B cell (primary cell): ENCODE data around the gene PRTFDC1. TPM values are rescaled to one million over a fixed set of nuclear protein-coding genes. Genes with fewer than 3 reads are reported as not detected.

Experiments
- ATAC-seq: fragments of 200-7000 bp; cut with Tn5 transposase; one replicate; pipeline ENCODE4 v1.10.0; 2021; ENCODE audit warnings: low read depth, mild to moderate bottlenecking, moderate number of reproducible peaks, moderate library complexity
- CTCF ChIA-PET: fragments of 350-600 bp; sonication (Branson Sonifier 250); formaldehyde crosslinking; loops from one replicate; lab custom pipeline; 2021; ENCODE audit warnings: antibody characterized with exemption, inconsistent platforms; lab: Charles Lee
- POLR2A ChIA-PET: fragments of 350-600 bp; sonication (Branson Sonifier 250); formaldehyde crosslinking; loops from one replicate; lab custom pipeline; 2021; ENCODE audit warnings: antibody characterized with exemption; lab: Charles Lee
- DNase-seq: peaks from one replicate; pipeline ENCODE4 v3.0.0; 2013
- H2AFZ ChIP-seq: 2 replicates; pipeline ENCODE4 v1.6.1; 2012; ENCODE audit warnings: mild to moderate bottlenecking, low read depth, low read length; ENCODE audit not compliant: insufficient read depth, poor library complexity, severe bottlenecking
- H3K27ac ChIP-seq, 2 donors: 1 replicate in 1 of 2; 2 replicates in 1 of 2; pipeline ENCODE4 v1.5.1; 2012 to 2013; ENCODE audit warnings: low read length in 2 of 2, mild to moderate bottlenecking in 2 of 2, moderate library complexity in 1 of 2
- H3K27me3 ChIP-seq, 4 experiments: fragments of 200-600 bp in 1 of 4; sonication (generic) in 1 of 4; replicated peaks in 1 of 4; 1 replicate in 2 of 4; 2 replicates in 2 of 4; pipeline versions ENCODE4 v1.6.1 to v1.7.0; 2013 to 2016; ENCODE audit warnings: low read length in 3 of 4, mild to moderate bottlenecking in 2 of 4, mixed read lengths in 1 of 4, moderate library complexity in 1 of 4; ENCODE audit not compliant: insufficient read depth in 4 of 4, control insufficient read depth in 3 of 4; ENCODE audit errors: control extremely low read depth in 1 of 4
- H3K36me3 ChIP-seq, 2 experiments: replicated peaks in 1 of 2; 1 replicate in 1 of 2; 2 replicates in 1 of 2; pipeline versions ENCODE4 v1.6.1 to v1.7.1; 2013; ENCODE audit warnings: low read length in 1 of 2; ENCODE audit not compliant: insufficient read depth in 2 of 2, control insufficient read depth in 1 of 2; ENCODE audit errors: control extremely low read depth in 1 of 2, extremely low read depth in 1 of 2
- H3K4me1 ChIP-seq, 2 donors: fragments of 200-600 bp in 1 of 2; sonication (generic) in 1 of 2; 1 replicate in 1 of 2; 2 replicates in 1 of 2; pipeline versions ENCODE4 v1.5.1 to v1.6.1; 2013 to 2017; ENCODE audit warnings: low read length in 2 of 2; ENCODE audit not compliant: control insufficient read depth in 2 of 2, insufficient read depth in 2 of 2
- H3K4me2 ChIP-seq: replicated peaks from 2 replicates; pipeline ENCODE3; 2012; ENCODE audit warnings: mild to moderate bottlenecking, low read depth, low read length; ENCODE audit not compliant: poor library complexity, severe bottlenecking
- H3K4me3 ChIP-seq, 5 experiments: fragments of 200-600 bp in 1 of 5; sonication (generic) in 1 of 5; 1 replicate in 3 of 5; 2 replicates in 2 of 5; pipeline versions ENCODE4 v1.5.1 to v1.7.0; 2011 to 2016; ENCODE audit warnings: low read length in 4 of 5, mild to moderate bottlenecking in 4 of 5, low read depth in 2 of 5, control low read depth in 1 of 5, moderate library complexity in 1 of 5; ENCODE audit not compliant: insufficient read depth in 1 of 5; ENCODE audit errors: control extremely low read depth in 1 of 5, extremely low read depth in 1 of 5
- H3K79me2 ChIP-seq: fragments of 200-600 bp; sonication (generic); one replicate; pipeline ENCODE4 v1.6.0; 2016; ENCODE audit warnings: low read length; ENCODE audit not compliant: control insufficient read depth, insufficient read depth
- H3K9ac ChIP-seq: fragments of 200-600 bp; sonication (generic); 2 replicates; pipeline ENCODE4 v1.6.1; 2017; ENCODE audit warnings: mild to moderate bottlenecking, low read length, moderate library complexity
- H3K9me3 ChIP-seq, 3 donors: one replicate each; pipeline versions ENCODE4 v1.6.1 to v1.7.1; 2013; ENCODE audit warnings: low read length in 2 of 3; ENCODE audit not compliant: control insufficient read depth in 2 of 3, insufficient read depth in 1 of 3; ENCODE audit errors: control extremely low read depth in 1 of 3
- H4K20me1 ChIP-seq: 2 replicates; pipeline ENCODE4 v1.6.0; 2012; ENCODE audit warnings: mild to moderate bottlenecking, low read length; ENCODE audit not compliant: insufficient read depth, control insufficient read depth, poor library complexity, severe bottlenecking
- H3K27ac Mint-ChIP-seq: one replicate; pipeline ENCODE4 v1.8.0; 2021; ENCODE audit warnings: mixed read lengths
- H3K27me3 Mint-ChIP-seq: one replicate; pipeline ENCODE4 v1.8.0; 2021; ENCODE audit warnings: mixed read lengths
- H3K4me1 Mint-ChIP-seq: one replicate; pipeline ENCODE4 v1.8.0; 2021; ENCODE audit warnings: mixed read lengths
- H3K4me3 Mint-ChIP-seq: one replicate; pipeline ENCODE4 v1.8.0; 2021; ENCODE audit warnings: mixed read lengths
- H3K9me3 Mint-ChIP-seq: one replicate; pipeline ENCODE4 v1.8.0; 2022; ENCODE audit warnings: mixed read lengths; ENCODE audit not compliant: insufficient read depth
- EZH2 ChIP-seq: IDR thresholded peaks from 2 replicates; pipeline ENCODE4 v1.6.1; 2012; ENCODE audit warnings: borderline replicate concordance, low read depth, mild to moderate bottlenecking, moderate library complexity, low read length; ENCODE audit not compliant: insufficient read depth, poor library complexity, severe bottlenecking
- whole genome bisulfite sequencing: methylation state at CpG from one replicate; pipeline ENCODE4 v1.1.5; 2013; ENCODE audit warnings: missing lambda C conversion rate; ENCODE audit not compliant: insufficient coverage; 5-methylcytosine and 5-hydroxymethylcytosine counted together
- intact Hi-C: fragments of 100-400 bp; cut with micrococcal nuclease; formaldehyde crosslinking; loops from one replicate; pipeline ENCODE4 v1.10.0; 2022
- polyA plus RNA-seq: library from polyadenylated mRNA; depleted of rRNA; stranded (reverse); fragments of >200 nt; gene quantifications from 2 replicates; pipeline ENCODE4 v1.2.3, GENCODE V29; 2012
- total RNA-seq, 2 donors: library from RNA; stranded (reverse); fragments of 120-200 nt in 1 of 2; gene quantifications; 1 replicate in 1 of 2; 2 replicates in 1 of 2; pipeline versions ENCODE4 v1.2.3 to v1.2.4, GENCODE V29; 2013 to 2022
- TF ChIP-seq, protein P1 (sequence below): fragments of 200-600 bp; IDR thresholded peaks from one replicate; pipeline ENCODE4 v1.8.0; 2022; ENCODE audit warnings: antibody characterized with exemption, mild to moderate bottlenecking

The PRTFDC1 gene
- total and polyA plus RNA-seq, 2 donors (not counting 1 experiment from before 2014, with no cell fraction given): 0.63 TPM; not detected in 1

DNA sequence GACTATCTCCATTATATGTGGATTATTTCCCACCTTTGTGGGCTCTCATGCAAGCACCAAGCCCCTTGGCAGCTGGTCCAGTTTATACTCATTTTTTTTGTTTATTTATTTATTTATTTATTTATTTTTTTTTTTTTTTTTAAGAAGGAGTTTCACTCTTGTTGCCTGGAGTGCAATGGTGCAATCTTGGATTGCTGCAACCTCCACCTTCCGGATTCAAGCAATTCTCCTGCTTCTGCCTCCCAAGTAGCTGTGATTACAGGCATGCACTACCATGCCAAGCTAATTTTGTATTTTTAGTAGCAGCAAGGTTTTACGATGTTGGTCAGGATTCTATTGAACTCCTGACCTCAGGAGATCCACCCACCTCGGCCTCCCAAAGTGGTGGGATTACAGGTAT lies 2.8 kb downstream of the PRTFDC1 start:
- intact Hi-C loops: loop anchor here (5.0 kb wide), 2 partner anchors 37 to 62 kb away; no protein-coding TSS in a partner anchor
- POLR2A ChIA-PET: interaction anchor here (0.8 kb wide), 1 partner anchor 20 kb away, joined by 4 read pairs; no protein-coding TSS in a partner anchor
- H3K79me2 ChIP-seq: no peaks in the 10 kb centered on the region
- ATAC-seq (no peak), DNase-seq (no peak)
- CTCF ChIA-PET: interaction anchor here (0.6 kb wide), 1 partner anchor 132 kb away, joined by 3 read pairs; no protein-coding TSS in a partner anchor
- no peak overlapping the region for H3K4me2 ChIP-seq
- TF ChIP-seq EZH2: no peak
- TF ChIP-seq, protein P1, sequence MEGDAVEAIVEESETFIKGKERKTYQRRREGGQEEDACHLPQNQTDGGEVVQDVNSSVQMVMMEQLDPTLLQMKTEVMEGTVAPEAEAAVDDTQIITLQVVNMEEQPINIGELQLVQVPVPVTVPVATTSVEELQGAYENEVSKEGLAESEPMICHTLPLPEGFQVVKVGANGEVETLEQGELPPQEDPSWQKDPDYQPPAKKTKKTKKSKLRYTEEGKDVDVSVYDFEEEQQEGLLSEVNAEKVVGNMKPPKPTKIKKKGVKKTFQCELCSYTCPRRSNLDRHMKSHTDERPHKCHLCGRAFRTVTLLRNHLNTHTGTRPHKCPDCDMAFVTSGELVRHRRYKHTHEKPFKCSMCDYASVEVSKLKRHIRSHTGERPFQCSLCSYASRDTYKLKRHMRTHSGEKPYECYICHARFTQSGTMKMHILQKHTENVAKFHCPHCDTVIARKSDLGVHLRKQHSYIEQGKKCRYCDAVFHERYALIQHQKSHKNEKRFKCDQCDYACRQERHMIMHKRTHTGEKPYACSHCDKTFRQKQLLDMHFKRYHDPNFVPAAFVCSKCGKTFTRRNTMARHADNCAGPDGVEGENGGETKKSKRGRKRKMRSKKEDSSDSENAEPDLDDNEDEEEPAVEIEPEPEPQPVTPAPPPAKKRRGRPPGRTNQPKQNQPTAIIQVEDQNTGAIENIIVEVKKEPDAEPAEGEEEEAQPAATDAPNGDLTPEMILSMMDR: no peak
- no peaks in the 10 kb centered on the region for H3K9me3 ChIP-seq
- no peaks in the 10 kb centered on the region for H4K20me1 ChIP-seq
- H3K9ac ChIP-seq: no peak overlapping the region
- H3K27me3 Mint-ChIP-seq: peaks cover 18% of the 10 kb centered on the region
- peaks cover 0 to 15% (median 4%) of the 10 kb centered on the region in 4 experiments for H3K27me3 ChIP-seq
- H3K4me1 Mint-ChIP-seq: peaks cover 13% of the 10 kb centered on the region
- no peak overlapping the region for H3K27ac ChIP-seq
- peaks cover 7 to 9% of the 10 kb centered on the region in 2 donors for H3K4me1 ChIP-seq
- peaks cover 2% of the 10 kb centered on the region for H3K9me3 Mint-ChIP-seq
- 100% methylated on average over 3 of the region's 3 CpGs for WGBS
- H2AFZ ChIP-seq: no peak overlapping the region
- H3K27ac Mint-ChIP-seq: no peak overlapping the region
- H3K4me3 Mint-ChIP-seq: no peak overlapping the region
- H3K4me3 ChIP-seq: no peak overlapping the region
- H3K36me3 ChIP-seq: no peaks in the 10 kb centered on the region

DNA sequence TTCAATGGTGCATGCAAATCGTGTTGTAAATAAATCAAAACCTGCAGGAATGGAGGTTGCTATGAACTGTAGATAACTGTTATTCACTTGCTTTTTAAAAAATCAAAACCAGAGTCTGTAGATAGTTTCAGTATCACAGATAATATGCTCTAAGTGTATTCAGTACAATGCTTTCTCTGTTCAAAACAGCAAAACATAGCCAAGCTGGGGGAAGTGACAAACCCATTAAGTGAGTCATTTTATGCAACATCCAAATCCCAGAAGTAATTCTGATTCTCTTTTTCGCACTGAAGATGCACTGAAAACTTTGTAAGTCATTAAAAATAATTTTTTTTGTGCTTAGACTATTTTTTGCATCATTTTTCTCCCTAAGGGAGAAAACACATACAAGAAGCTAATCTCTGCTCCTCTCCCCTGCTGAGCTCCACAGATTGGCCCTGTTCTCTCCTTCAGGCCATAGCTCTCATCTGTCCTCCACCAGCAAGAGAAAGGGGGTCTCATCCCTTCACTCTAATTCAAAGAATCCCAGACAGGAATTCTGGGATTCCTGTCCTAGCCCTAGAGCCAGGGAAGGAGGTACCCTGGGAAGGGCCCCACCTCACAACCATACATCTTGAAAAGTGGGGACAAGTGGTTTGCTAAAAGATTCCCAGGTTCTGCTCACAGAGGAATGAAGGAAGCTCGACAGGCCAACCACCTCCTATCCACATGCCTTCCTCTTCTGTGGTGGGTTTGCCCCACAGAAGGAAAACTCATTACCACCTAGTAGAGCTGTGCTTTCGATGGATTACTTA lies 4.9 kb downstream of the PRTFDC1 start:
- Mint-ChIP-seq H3K4me1 (peaks cover 8% of the 10 kb centered on the region), H3K9me3 (peaks cover 2% of the 10 kb centered on the region), H3K27ac (no peak overlapping the region), H3K27me3 (peaks cover 5% of the 10 kb centered on the region), H3K4me3 (no peak overlapping the region)
- DNase-seq: no peak
- peaks cover 0 to 3% of the 10 kb centered on the region in 2 donors for H3K4me1 ChIP-seq
- no peaks in the 10 kb centered on the region for H3K9me3 ChIP-seq
- no peak overlapping the region for H3K4me3 ChIP-seq
- no peak for ATAC-seq
- peaks cover 0 to 6% (median 0%) of the 10 kb centered on the region in 4 experiments for H3K27me3 ChIP-seq
- no peaks in the 10 kb centered on the region for H4K20me1 ChIP-seq
- ChIA-PET POLR2A (no interaction called here), CTCF (interaction anchor here (0.7 to 1.0 kb wide), 2 partner anchors 9 to 305 kb away, joined by 3 to 4 read pairs; no protein-coding TSS in a partner anchor)
- H3K79me2 ChIP-seq: no peaks in the 10 kb centered on the region
- no peaks in the 10 kb centered on the region for H3K36me3 ChIP-seq
- H3K4me2 ChIP-seq: no peak overlapping the region
- no peak overlapping the region for H3K9ac ChIP-seq
- no peak overlapping the region for H2AFZ ChIP-seq
- H3K27ac ChIP-seq: no peak overlapping the region
- no peak for TF ChIP-seq EZH2
- TF ChIP-seq, protein P1: no peak
- intact Hi-C loops: no loop called here
- 78% methylated on average over 2 of the region's 4 CpGs for WGBS
